ENCODE results near the gene MXD1. TPM values are rescaled to one million over a fixed set of nuclear protein-coding genes. Genes with fewer than 3 reads are reported as not detected.

MXD1 gene
- total and polyA plus RNA-seq, 9 of the 15 experiments (the other 6 are each of a cell fraction or from before 2014, with no cell fraction given): 6.7 to 35.9 (median 11.0) TPM

DNA sequence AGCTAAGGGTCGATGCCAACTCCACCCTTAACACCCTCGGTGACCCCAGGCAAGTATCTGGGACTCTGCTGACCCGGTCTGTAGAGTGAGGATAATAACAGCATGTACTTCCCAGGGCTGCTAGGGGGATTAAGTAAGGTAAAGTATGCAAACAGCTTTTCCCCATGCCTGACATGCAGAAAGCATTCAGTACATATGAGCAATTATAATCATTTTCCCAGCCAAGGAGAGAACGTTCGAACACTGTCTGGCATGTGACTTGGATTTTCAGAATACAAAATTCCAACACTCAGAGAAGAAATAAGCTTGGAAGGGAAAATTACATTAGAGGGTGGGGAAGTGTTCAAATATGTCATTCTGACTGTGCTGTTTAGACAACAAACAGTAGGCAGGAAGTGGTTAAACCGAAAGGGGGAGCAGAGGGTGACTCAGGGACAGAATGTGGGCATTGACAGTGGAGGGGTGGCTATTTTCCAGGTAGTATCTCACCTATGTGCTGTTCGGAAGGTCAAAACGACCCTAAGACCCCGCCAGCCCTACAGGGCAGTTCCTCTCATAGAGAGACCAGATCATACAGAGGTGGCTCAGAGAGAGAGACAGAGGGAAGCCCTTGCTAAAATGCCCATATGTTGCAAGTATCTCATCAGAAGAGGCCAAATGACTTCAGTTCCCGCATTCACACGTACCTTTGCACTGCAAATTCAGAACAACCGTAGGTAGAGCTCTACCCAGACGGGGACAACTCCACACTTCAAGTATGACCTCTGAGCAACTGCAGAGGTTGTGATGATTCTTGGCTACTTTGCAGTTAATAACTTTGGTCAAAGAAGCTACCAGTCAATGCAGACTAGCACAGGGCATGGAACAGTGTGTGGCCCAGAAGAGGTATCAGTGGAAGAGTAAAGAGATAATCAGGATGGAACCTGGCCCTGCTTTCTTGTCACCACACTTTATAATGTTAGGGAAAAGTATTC is 31.7 kb downstream of the MXD1 start (continued):
- TF ChIP-seq SMARCB1 (IDR thresholded peaks at IDR 0.05; ENCODE audit: insufficient read length, low read depth) (no peak), CBFB (CRISPR knock-in tag; IDR thresholded peaks at IDR 0.05) (no peak), BRF1 (IDR thresholded peaks at IDR 0.05; ENCODE audit: borderline replicate concordance, extremely low read depth, insufficient read length) (no peak), TEAD4 (IDR thresholded peaks at IDR 0.05; ENCODE audit: low read length) (peak; percentile 24; the same call in 1 of the 2 replicates), TEAD4 (CRISPR knock-in tag; IDR thresholded peaks at IDR 0.05; ENCODE audit: borderline replicate concordance) (no peak), DPF2 (IDR thresholded peaks at IDR 0.05) (peak; percentile 77), NFE2L1 (tag; IDR thresholded peaks at IDR 0.05; ENCODE audit: borderline replicate concordance, low read depth) (no peak), RBFOX2 (IDR thresholded peaks at IDR 0.05; ENCODE audit: low read depth, low read length) (no peak), ETV1 (tag; conservative IDR thresholded peaks at IDR 0.05; ENCODE audit: low read depth) (peak; percentile 73; the same call in 1 of the 2 replicates), MTA1 (IDR thresholded peaks at IDR 0.05; ENCODE audit: borderline replicate concordance) (peak; percentile 64; the same call in 1 of the 2 replicates)
- TF ChIP-seq, protein P1, sequence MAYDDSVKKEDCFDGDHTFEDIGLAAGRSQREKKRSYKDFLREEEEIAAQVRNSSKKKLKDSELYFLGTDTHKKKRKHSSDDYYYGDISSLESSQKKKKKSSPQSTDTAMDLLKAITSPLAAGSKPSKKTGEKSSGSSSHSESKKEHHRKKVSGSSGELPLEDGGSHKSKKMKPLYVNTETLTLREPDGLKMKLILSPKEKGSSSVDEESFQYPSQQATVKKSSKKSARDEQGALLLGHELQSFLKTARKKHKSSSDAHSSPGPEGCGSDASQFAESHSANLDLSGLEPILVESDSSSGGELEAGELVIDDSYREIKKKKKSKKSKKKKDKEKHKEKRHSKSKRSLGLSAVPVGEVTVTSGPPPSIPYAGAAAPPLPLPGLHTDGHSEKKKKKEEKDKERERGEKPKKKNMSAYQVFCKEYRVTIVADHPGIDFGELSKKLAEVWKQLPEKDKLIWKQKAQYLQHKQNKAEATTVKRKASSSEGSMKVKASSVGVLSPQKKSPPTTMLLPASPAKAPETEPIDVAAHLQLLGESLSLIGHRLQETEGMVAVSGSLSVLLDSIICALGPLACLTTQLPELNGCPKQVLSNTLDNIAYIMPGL (CRISPR knock-in tag; IDR thresholded peaks at IDR 0.05): no peak
- TF ChIP-seq, protein P2, sequence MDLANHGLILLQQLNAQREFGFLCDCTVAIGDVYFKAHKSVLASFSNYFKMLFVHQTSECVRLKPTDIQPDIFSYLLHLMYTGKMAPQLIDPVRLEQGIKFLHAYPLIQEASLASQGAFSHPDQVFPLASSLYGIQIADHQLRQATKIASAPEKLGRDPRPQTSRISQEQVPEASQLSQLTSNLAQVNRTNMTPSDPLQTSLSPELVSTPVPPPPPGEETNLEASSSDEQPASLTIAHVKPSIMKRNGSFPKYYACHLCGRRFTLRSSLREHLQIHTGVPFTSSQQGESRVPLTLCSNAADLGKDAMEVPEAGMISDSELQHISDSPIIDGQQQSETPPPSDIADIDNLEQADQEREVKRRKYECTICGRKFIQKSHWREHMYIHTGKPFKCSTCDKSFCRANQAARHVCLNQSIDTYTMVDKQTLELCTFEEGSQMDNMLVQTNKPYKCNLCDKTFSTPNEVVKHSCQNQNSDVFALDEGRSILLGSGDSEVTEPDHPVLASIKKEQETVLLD (IDR thresholded peaks at IDR 0.05): 0 out of 2 replicates have a peak, but pooled peaks have one; percentile 25
- TF ChIP-seq, protein P3, sequence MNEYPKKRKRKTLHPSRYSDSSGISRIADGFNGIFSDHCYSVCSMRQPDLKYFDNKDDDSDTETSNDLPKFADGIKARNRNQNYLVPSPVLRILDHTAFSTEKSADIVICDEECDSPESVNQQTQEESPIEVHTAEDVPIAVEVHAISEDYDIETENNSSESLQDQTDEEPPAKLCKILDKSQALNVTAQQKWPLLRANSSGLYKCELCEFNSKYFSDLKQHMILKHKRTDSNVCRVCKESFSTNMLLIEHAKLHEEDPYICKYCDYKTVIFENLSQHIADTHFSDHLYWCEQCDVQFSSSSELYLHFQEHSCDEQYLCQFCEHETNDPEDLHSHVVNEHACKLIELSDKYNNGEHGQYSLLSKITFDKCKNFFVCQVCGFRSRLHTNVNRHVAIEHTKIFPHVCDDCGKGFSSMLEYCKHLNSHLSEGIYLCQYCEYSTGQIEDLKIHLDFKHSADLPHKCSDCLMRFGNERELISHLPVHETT (CRISPR knock-in tag; conservative IDR thresholded peaks at IDR 0.05 in 1 of 2, IDR thresholded peaks at IDR 0.05 in 1 of 2): peak in 1 of 2 experiments; percentile 54; a peak in 2 of 4 replicates
- TF ChIP-seq, protein P4, sequence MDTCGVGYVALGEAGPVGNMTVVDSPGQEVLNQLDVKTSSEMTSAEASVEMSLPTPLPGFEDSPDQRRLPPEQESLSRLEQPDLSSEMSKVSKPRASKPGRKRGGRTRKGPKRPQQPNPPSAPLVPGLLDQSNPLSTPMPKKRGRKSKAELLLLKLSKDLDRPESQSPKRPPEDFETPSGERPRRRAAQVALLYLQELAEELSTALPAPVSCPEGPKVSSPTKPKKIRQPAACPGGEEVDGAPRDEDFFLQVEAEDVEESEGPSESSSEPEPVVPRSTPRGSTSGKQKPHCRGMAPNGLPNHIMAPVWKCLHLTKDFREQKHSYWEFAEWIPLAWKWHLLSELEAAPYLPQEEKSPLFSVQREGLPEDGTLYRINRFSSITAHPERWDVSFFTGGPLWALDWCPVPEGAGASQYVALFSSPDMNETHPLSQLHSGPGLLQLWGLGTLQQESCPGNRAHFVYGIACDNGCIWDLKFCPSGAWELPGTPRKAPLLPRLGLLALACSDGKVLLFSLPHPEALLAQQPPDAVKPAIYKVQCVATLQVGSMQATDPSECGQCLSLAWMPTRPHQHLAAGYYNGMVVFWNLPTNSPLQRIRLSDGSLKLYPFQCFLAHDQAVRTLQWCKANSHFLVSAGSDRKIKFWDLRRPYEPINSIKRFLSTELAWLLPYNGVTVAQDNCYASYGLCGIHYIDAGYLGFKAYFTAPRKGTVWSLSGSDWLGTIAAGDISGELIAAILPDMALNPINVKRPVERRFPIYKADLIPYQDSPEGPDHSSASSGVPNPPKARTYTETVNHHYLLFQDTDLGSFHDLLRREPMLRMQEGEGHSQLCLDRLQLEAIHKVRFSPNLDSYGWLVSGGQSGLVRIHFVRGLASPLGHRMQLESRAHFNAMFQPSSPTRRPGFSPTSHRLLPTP (IDR thresholded peaks at IDR 0.05; ENCODE audit: borderline replicate concordance, extremely low read depth, insufficient read length): no peak

Data from K562 (cell line).